ENCODE measurements around the gene PTPRJ.

GRCh38 chr11:48164836-48165235 lies 184.5 kb downstream of the PTPRJ start:
- no peak for TF ChIP-seq POLR2A (IDR thresholded peaks at IDR 0.05; ENCODE audit: extremely low read depth, insufficient read length)
- TF ChIP-seq CTCF (IDR thresholded peaks at IDR 0.05; ENCODE audit: low read depth, low read length), result no peak
- no peak for TF ChIP-seq MAX (IDR thresholded peaks at IDR 0.05; ENCODE audit: low read depth, low read length)
